Mesodermal cell (in vitro differentiated cells): ENCODE results near the gene POLR2L.

ENCODE experiments used
- H3K27ac ChIP-seq: 2 replicates; pipeline ENCODE4 v1.7.0; 2013; ENCODE audit warnings: mild to moderate bottlenecking, low read depth, low read length, moderate library complexity; ENCODE audit not compliant: severe bottlenecking
- H3K36me3 ChIP-seq: 2 replicates; pipeline ENCODE4 v1.7.1; 2013; ENCODE audit warnings: mild to moderate bottlenecking, low read length, moderate library complexity; ENCODE audit not compliant: control insufficient read depth, insufficient read depth
- H3K4me1 ChIP-seq: one replicate; pipeline ENCODE4 v1.7.1; 2013; ENCODE audit warnings: mild to moderate bottlenecking, low read length; ENCODE audit not compliant: insufficient read depth, control insufficient read depth, poor library complexity, severe bottlenecking
- H3K4me3 ChIP-seq: 2 replicates; pipeline ENCODE4 v1.7.0; 2013; ENCODE audit warnings: low read length, control low read depth, mild to moderate bottlenecking; ENCODE audit not compliant: insufficient read depth, poor library complexity, severe bottlenecking; ENCODE audit errors: extremely low read depth
- H3K9me3 ChIP-seq: 2 replicates; pipeline ENCODE4 v1.7.1; 2013; ENCODE audit warnings: mild to moderate bottlenecking, low read length, moderate library complexity; ENCODE audit not compliant: control insufficient read depth
- WGBS, 2 experiments: methylation state at CpG; one replicate each; pipeline ENCODE4 v1.1.5; 2013; ENCODE audit warnings: missing lambda C conversion rate in 2 of 2; ENCODE audit not compliant: insufficient coverage in 2 of 2; 5-methylcytosine and 5-hydroxymethylcytosine counted together

Gene POLR2L

GRCh38 chr11:853682-854448, 11.5 kb upstream of the POLR2L start:
- peaks cover 2% of the 10 kb centered on the region for H3K36me3 ChIP-seq
- peaks cover 15% of the 10 kb centered on the region for H3K4me1 ChIP-seq
- 91 to 95% methylated on average over 18 to 22 of the region's 27 CpGs for WGBS, 2 experiments
- no peak overlapping the region for H3K4me3 ChIP-seq
- no peaks in the 10 kb centered on the region for H3K9me3 ChIP-seq
- H3K27ac ChIP-seq = no peak overlapping the region

GRCh38 chr11:852762-853161, 10.4 kb upstream of the POLR2L start:
- WGBS, 2 experiments = 84 to 89% methylated on average over 5 to 11 of the region's 15 CpGs
- Histone ChIP-seq H3K4me1 (peaks cover 20% of the 10 kb centered on the region), H3K4me3 (no peak overlapping the region), H3K27ac (no peak overlapping the region), H3K9me3 (no peaks in the 10 kb centered on the region), H3K36me3 (peaks cover 2% of the 10 kb centered on the region)

GRCh38 chr11:850775-851763, 8.7 kb upstream of the POLR2L start:
- Histone ChIP-seq H3K4me1 (peaks cover 26% of the 10 kb centered on the region), H3K36me3 (peaks cover 2% of the 10 kb centered on the region), H3K4me3 (peak overlapping the region; percentile 34), H3K9me3 (no peaks in the 10 kb centered on the region), H3K27ac (no peak overlapping the region)
- WGBS, 2 experiments = 19 to 23% methylated on average over 23 to 24 of the region's 28 CpGs

- no peaks in the 10 kb centered on the region for H3K9me3 ChIP-seq
- peak overlapping the region; percentile 34 for H3K4me3 ChIP-seq
- H3K4me1 ChIP-seq = peaks cover 35% of the 10 kb centered on the region
- no peak overlapping the region for H3K27ac ChIP-seq
- 2% methylated on average over 74 to 77 of the region's 97 CpGs for WGBS, 2 experiments
- H3K36me3 ChIP-seq = peaks cover 2% of the 10 kb centered on the region
Observed at GRCh38 chr11:849951-850774, 7.8 kb upstream of the POLR2L start.

- Histone ChIP-seq H3K36me3 (peaks cover 2% of the 10 kb centered on the region), H3K4me1 (peaks cover 41% of the 10 kb centered on the region), H3K9me3 (no peaks in the 10 kb centered on the region), H3K27ac (no peak overlapping the region), H3K4me3 (peak overlapping the region; percentile 39)
- WGBS, 2 experiments = 1 to 4% methylated on average over 13 to 48 of the region's 71 CpGs
Observed at GRCh38 chr11:849104-849824, 6.9 kb upstream of the POLR2L start.

- peaks cover 44% of the 10 kb centered on the region for H3K4me1 ChIP-seq
- no peaks in the 10 kb centered on the region for H3K36me3 ChIP-seq
- no peak overlapping the region for H3K27ac ChIP-seq
- no peaks in the 10 kb centered on the region for H3K9me3 ChIP-seq
- WGBS, 2 experiments = 20 to 31% methylated on average over 11 to 13 of the region's 14 CpGs
- no peak overlapping the region for H3K4me3 ChIP-seq
Observed at GRCh38 chr11:848380-848931, 6.1 kb upstream of the POLR2L start.

GRCh38 chr11:847876-848275, 5.5 kb upstream of the POLR2L start:
- no peaks in the 10 kb centered on the region for H3K9me3 ChIP-seq
- H3K27ac ChIP-seq = no peak overlapping the region
- 92 to 95% methylated on average over 14 to 15 of the region's 18 CpGs for WGBS, 2 experiments
- no peak overlapping the region for H3K4me3 ChIP-seq
- no peaks in the 10 kb centered on the region for H3K36me3 ChIP-seq
- H3K4me1 ChIP-seq = peaks cover 44% of the 10 kb centered on the region

GRCh38 chr11:846496-847098, 4.3 kb upstream of the POLR2L start:
- H3K27ac ChIP-seq = no peak overlapping the region
- H3K36me3 ChIP-seq = no peaks in the 10 kb centered on the region
- no peak overlapping the region for H3K4me3 ChIP-seq
- no peaks in the 10 kb centered on the region for H3K9me3 ChIP-seq
- 93 to 95% methylated on average over 10 to 11 of the region's 11 CpGs for WGBS, 2 experiments
- H3K4me1 ChIP-seq = peaks cover 44% of the 10 kb centered on the region

- Histone ChIP-seq H3K27ac (no peak overlapping the region), H3K4me3 (no peak overlapping the region), H3K4me1 (peaks cover 43% of the 10 kb centered on the region), H3K9me3 (no peaks in the 10 kb centered on the region), H3K36me3 (peaks cover 5% of the 10 kb centered on the region)
- WGBS, 2 experiments = 70 to 80% methylated on average over 7 of the region's 8 CpGs
Observed at GRCh38 chr11:845872-846495, 3.7 kb upstream of the POLR2L start.
